ENCODE results near the gene RBMS1.

The RBMS1 gene

DNA sequence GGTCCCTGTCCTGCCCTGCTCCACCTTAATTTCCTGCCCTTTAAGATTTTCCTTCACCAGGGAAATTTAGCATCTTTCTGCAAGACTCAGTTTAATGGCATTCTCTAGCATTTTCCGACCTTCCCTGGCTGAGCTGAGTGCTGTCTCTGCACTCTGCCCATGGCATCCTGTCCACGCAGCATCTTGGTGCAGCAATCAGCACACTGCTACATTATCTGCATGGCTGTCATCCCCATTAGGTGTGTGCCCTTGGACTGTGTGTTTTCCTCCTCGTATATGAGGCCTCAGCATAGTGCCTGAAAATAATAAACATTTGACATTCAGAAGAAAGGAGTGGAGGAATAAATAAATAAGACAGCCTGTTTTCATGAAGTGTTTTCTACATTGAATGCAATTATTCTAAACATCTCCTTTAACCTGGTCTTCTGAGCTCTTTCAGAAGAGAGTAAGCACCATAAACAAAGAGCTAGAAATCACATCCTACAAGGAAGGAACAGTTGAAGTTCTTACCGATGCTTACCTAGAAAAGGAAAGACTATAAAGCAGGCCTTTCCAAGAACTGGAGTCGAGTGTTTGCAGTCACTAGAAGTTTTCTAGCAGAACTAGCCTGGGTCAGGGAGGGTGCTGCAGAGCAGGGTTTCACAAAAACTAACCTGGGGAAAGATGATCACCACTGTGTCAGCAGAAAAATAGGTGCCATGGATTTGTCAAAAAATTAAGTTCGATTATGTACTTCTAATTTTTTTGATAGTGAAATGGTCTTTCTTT is 162.2 kb downstream of the RBMS1 start:
- no peak overlapping the region for H3K4me3 ChIP-seq (ENCODE audit: low read length, poor library complexity, severe bottlenecking)
- TF ChIP-seq EZH2phosphoT487 (IDR thresholded peaks at IDR 0.05; ENCODE audit: borderline replicate concordance), result no peak
- TF ChIP-seq, protein P1, sequence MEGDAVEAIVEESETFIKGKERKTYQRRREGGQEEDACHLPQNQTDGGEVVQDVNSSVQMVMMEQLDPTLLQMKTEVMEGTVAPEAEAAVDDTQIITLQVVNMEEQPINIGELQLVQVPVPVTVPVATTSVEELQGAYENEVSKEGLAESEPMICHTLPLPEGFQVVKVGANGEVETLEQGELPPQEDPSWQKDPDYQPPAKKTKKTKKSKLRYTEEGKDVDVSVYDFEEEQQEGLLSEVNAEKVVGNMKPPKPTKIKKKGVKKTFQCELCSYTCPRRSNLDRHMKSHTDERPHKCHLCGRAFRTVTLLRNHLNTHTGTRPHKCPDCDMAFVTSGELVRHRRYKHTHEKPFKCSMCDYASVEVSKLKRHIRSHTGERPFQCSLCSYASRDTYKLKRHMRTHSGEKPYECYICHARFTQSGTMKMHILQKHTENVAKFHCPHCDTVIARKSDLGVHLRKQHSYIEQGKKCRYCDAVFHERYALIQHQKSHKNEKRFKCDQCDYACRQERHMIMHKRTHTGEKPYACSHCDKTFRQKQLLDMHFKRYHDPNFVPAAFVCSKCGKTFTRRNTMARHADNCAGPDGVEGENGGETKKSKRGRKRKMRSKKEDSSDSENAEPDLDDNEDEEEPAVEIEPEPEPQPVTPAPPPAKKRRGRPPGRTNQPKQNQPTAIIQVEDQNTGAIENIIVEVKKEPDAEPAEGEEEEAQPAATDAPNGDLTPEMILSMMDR (conservative IDR thresholded peaks at IDR 0.05; ENCODE audit: low read length), result no peak
- H3F3A ChIP-seq (ENCODE audit: low read depth), result peaks cover 3% of the 10 kb centered on the region; the same call in 1 of the 2 replicates
- H3K9me2 ChIP-seq (replicated peaks; ENCODE audit: low read depth, low read length), result no peaks in the 10 kb centered on the region
- peaks cover 38% of the 10 kb centered on the region for H3K4me1 ChIP-seq (ENCODE audit: insufficient read depth, low read length, poor library complexity, severe bottlenecking)
- H3K9me3 ChIP-seq (ENCODE audit: insufficient read depth, low read depth, low read length), result no peaks in the 10 kb centered on the region
- no peaks in the 10 kb centered on the region for H3K27me3 ChIP-seq (ENCODE audit: insufficient read depth, low read length, poor library complexity, severe bottlenecking)
- peaks cover 92% of the 10 kb centered on the region for H3K79me2 ChIP-seq (ENCODE audit: insufficient read depth, low read length)
- H3K4me2 ChIP-seq (ENCODE audit: low read depth, low read length, poor library complexity, severe bottlenecking), result peak overlapping the region; percentile 40
- peaks cover 9% of the 10 kb centered on the region; the same call in 1 of the 2 replicates for H3K36me3 ChIP-seq (ENCODE audit: insufficient read depth, low read length)
- no peak overlapping the region for H3K9ac ChIP-seq (ENCODE audit: low read depth, low read length, poor library complexity, severe bottlenecking)
- peaks cover 8% of the 10 kb centered on the region for H4K20me1 ChIP-seq (ENCODE audit: insufficient read depth, low read length, poor library complexity, severe bottlenecking)
- no peak overlapping the region for H2AFZ ChIP-seq (ENCODE audit: low read length)

DNA sequence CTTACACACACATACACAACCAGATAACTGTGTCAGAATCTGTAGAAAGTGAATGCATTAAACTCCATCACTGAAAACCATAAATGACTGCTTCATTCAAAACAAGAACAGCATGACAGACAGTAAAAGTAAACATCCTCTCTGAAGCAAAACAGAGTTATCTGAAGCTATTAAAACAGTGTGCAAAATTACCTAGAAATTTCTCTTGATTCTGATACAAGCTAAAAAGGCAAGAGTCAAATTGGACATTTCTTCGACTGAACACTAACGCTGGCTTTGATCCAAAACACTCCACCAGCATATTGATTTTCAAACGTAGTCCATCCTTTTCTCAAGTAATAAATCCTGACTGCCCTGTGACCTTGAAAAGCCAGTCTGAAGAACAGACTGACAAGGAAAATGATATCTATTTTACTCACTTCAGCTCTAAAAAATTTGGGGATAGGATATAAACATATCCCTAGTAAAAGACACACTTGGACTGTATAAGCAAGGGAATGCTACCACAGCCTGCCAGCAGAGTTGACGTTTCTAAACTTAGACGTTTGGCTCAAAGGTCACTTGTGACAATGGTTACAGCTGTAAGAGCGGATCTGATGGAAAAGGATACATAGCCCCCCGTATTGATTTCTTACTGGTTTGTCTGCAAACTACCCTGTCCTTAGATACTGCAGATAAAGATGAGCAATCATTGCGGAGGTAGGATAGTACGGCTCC is 164.6 kb downstream of the RBMS1 start:
- peaks cover 24% of the 10 kb centered on the region for H3K4me1 ChIP-seq (ENCODE audit: insufficient read depth, low read length, poor library complexity, severe bottlenecking)
- H3K79me2 ChIP-seq (ENCODE audit: insufficient read depth, low read length), result peaks cover 88% of the 10 kb centered on the region
- peaks cover 9% of the 10 kb centered on the region; the same call in 1 of the 2 replicates for H3K36me3 ChIP-seq (ENCODE audit: insufficient read depth, low read length)
- H3K9me3 ChIP-seq (ENCODE audit: insufficient read depth, low read depth, low read length), result no peaks in the 10 kb centered on the region
- H3K4me2 ChIP-seq (ENCODE audit: low read depth, low read length, poor library complexity, severe bottlenecking), result no peak overlapping the region
- peaks cover 3% of the 10 kb centered on the region; the same call in 1 of the 2 replicates for H3F3A ChIP-seq (ENCODE audit: low read depth)
- H4K20me1 ChIP-seq (ENCODE audit: insufficient read depth, low read length, poor library complexity, severe bottlenecking), result peaks cover 10% of the 10 kb centered on the region
- H3K9ac ChIP-seq (ENCODE audit: low read depth, low read length, poor library complexity, severe bottlenecking), result no peak overlapping the region
- no peaks in the 10 kb centered on the region for H3K9me2 ChIP-seq (replicated peaks; ENCODE audit: low read depth, low read length)
- TF ChIP-seq, protein P1 (conservative IDR thresholded peaks at IDR 0.05; ENCODE audit: low read length), result no peak
- no peak for TF ChIP-seq EZH2phosphoT487 (IDR thresholded peaks at IDR 0.05; ENCODE audit: borderline replicate concordance)
- H3K4me3 ChIP-seq (ENCODE audit: low read length, poor library complexity, severe bottlenecking), result no peak overlapping the region
- H3K27me3 ChIP-seq (ENCODE audit: insufficient read depth, low read length, poor library complexity, severe bottlenecking), result no peaks in the 10 kb centered on the region
- no peak overlapping the region for H2AFZ ChIP-seq (ENCODE audit: low read length)

DNA sequence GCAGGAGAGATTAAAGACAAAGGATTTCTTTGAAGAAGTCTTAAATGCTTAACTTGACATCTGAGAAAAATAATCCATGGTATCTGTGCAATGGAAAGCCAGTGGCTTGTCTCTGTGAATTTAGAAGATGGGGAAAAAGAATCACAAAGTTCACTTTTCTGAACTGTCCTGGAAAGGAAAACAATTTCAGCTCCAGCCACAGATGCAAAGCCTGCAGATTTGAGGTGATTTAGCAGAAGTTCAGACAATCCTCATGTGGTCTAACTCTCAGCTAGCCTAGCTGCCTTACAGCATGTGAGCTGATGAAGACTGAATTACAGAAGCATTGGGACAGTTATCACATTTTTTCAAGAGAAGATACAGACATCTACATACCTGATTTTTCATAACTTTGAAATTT is 166.8 kb downstream of the RBMS1 start:
- Histone ChIP-seq H3K4me2 (ENCODE audit: low read depth, low read length, poor library complexity, severe bottlenecking) (no peak overlapping the region), H3K9me2 (replicated peaks; ENCODE audit: low read depth, low read length) (no peaks in the 10 kb centered on the region), H3K9ac (ENCODE audit: low read depth, low read length, poor library complexity, severe bottlenecking) (no peak overlapping the region), H3K36me3 (ENCODE audit: insufficient read depth, low read length) (peaks cover 9% of the 10 kb centered on the region; the same call in 1 of the 2 replicates), H4K20me1 (ENCODE audit: insufficient read depth, low read length, poor library complexity, severe bottlenecking) (peaks cover 15% of the 10 kb centered on the region), H3K9me3 (ENCODE audit: insufficient read depth, low read depth, low read length) (no peaks in the 10 kb centered on the region), H3K79me2 (ENCODE audit: insufficient read depth, low read length) (peaks cover 93% of the 10 kb centered on the region), H3K27me3 (ENCODE audit: insufficient read depth, low read length, poor library complexity, severe bottlenecking) (no peaks in the 10 kb centered on the region), H3K4me1 (ENCODE audit: insufficient read depth, low read length, poor library complexity, severe bottlenecking) (peaks cover 8% of the 10 kb centered on the region), H2AFZ (ENCODE audit: low read length) (no peak overlapping the region), H3K4me3 (ENCODE audit: low read length, poor library complexity, severe bottlenecking) (no peak overlapping the region), H3F3A (ENCODE audit: low read depth) (no peaks in the 10 kb centered on the region)
- TF ChIP-seq, protein P1 (conservative IDR thresholded peaks at IDR 0.05; ENCODE audit: low read length), result no peak
- no peak for TF ChIP-seq EZH2phosphoT487 (IDR thresholded peaks at IDR 0.05; ENCODE audit: borderline replicate concordance)
